ENCODE data around the gene BTBD6. TPM values are rescaled to one million over a fixed set of nuclear protein-coding genes. Genes with fewer than 3 reads are reported as not detected.

Gene BTBD6
- total and polyA plus RNA-seq, 9 of the 15 experiments (the other 6 are each of a cell fraction or from before 2014, with no cell fraction given), result not detected

DNA sequence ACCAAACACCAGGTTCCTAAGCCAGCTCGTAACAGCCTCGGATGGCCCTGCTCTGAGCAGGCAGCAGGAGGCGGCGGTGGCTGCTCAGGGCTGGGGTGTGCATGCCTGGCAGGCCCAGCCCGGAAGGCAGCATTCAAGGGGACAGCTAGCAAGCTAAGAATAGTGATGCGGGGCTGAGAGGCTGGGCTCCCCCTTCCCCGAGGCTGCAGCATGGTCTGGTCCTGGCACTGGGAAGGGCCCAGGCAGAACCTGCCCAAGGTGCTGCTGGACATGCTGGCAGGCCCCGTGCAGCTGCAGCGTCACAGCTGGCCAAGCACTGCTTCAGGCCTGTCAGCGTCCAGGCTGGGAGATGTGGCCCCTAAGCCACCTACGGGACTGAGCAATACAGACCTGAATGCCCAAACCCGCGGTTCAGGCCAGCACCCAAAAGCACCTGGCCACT is 40.9 kb upstream of the BTBD6 start (continued):
- no peak for TF ChIP-seq HDAC6 (IDR thresholded peaks at IDR 0.05; ENCODE audit: low read depth, low read length)
- TF ChIP-seq SRSF1 (IDR thresholded peaks at IDR 0.05; ENCODE audit: low read depth, low read length), result no peak
- no peak for TF ChIP-seq DNMT1 (IDR thresholded peaks at IDR 0.05)
- no peak for TF ChIP-seq KLF13 (tag; IDR thresholded peaks at IDR 0.05; ENCODE audit: borderline replicate concordance, low read depth)
- no peak for TF ChIP-seq MAFG (tag; conservative IDR thresholded peaks at IDR 0.05)
- no peak for TF ChIP-seq KDM4B (IDR thresholded peaks at IDR 0.05; ENCODE audit: borderline replicate concordance in 2 of 2, low read depth in 1 of 2)
- TF ChIP-seq, protein P1, sequence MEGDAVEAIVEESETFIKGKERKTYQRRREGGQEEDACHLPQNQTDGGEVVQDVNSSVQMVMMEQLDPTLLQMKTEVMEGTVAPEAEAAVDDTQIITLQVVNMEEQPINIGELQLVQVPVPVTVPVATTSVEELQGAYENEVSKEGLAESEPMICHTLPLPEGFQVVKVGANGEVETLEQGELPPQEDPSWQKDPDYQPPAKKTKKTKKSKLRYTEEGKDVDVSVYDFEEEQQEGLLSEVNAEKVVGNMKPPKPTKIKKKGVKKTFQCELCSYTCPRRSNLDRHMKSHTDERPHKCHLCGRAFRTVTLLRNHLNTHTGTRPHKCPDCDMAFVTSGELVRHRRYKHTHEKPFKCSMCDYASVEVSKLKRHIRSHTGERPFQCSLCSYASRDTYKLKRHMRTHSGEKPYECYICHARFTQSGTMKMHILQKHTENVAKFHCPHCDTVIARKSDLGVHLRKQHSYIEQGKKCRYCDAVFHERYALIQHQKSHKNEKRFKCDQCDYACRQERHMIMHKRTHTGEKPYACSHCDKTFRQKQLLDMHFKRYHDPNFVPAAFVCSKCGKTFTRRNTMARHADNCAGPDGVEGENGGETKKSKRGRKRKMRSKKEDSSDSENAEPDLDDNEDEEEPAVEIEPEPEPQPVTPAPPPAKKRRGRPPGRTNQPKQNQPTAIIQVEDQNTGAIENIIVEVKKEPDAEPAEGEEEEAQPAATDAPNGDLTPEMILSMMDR (IDR thresholded peaks at IDR 0.05 in 2 of 3, conservative IDR thresholded peaks at IDR 0.05 in 1 of 3; ENCODE audit: insufficient read depth in 2 of 3, low read depth in 1 of 3, low read length in 3 of 3), result peak in 1 of 3 experiments; percentile 12; a peak in 1 of 6 replicates
- no peak for TF ChIP-seq POU5F1 (IDR thresholded peaks at IDR 0.05; ENCODE audit: borderline replicate concordance, low read depth, low read length, partially characterized antibody)
- TF ChIP-seq, protein P2, sequence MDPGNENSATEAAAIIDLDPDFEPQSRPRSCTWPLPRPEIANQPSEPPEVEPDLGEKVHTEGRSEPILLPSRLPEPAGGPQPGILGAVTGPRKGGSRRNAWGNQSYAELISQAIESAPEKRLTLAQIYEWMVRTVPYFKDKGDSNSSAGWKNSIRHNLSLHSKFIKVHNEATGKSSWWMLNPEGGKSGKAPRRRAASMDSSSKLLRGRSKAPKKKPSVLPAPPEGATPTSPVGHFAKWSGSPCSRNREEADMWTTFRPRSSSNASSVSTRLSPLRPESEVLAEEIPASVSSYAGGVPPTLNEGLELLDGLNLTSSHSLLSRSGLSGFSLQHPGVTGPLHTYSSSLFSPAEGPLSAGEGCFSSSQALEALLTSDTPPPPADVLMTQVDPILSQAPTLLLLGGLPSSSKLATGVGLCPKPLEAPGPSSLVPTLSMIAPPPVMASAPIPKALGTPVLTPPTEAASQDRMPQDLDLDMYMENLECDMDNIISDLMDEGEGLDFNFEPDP (CRISPR knock-in tag; IDR thresholded peaks at IDR 0.05), result no peak
- TF ChIP-seq MCM2 (IDR thresholded peaks at IDR 0.05; ENCODE audit: low read depth), result no peak
- TF ChIP-seq, protein P3, sequence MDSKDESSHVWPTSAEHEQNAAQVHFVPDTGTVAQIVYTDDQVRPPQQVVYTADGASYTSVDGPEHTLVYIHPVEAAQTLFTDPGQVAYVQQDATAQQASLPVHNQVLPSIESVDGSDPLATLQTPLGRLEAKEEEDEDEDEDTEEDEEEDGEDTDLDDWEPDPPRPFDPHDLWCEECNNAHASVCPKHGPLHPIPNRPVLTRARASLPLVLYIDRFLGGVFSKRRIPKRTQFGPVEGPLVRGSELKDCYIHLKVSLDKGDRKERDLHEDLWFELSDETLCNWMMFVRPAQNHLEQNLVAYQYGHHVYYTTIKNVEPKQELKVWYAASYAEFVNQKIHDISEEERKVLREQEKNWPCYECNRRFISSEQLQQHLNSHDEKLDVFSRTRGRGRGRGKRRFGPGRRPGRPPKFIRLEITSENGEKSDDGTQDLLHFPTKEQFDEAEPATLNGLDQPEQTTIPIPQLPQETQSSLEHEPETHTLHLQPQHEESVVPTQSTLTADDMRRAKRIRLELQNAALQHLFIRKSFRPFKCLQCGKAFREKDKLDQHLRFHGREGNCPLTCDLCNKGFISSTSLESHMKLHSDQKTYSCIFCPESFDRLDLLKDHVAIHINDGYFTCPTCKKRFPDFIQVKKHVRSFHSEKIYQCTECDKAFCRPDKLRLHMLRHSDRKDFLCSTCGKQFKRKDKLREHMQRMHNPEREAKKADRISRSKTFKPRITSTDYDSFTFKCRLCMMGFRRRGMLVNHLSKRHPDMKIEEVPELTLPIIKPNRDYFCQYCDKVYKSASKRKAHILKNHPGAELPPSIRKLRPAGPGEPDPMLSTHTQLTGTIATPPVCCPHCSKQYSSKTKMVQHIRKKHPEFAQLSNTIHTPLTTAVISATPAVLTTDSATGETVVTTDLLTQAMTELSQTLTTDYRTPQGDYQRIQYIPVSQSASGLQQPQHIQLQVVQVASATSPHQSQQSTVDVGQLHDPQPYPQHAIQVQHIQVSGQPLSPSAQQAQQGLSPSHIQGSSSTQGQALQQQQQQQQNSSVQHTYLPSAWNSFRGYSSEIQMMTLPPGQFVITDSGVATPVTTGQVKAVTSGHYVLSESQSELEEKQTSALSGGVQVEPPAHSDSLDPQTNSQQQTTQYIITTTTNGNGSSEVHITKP (IDR thresholded peaks at IDR 0.05; ENCODE audit: partially characterized antibody), result peak; percentile 65
- no peak for TF ChIP-seq ZNF184 (CRISPR knock-in tag; IDR thresholded peaks at IDR 0.05)
- TF ChIP-seq ELF4 (CRISPR knock-in tag; IDR thresholded peaks at IDR 0.05), result no peak
- TF ChIP-seq, protein P4, sequence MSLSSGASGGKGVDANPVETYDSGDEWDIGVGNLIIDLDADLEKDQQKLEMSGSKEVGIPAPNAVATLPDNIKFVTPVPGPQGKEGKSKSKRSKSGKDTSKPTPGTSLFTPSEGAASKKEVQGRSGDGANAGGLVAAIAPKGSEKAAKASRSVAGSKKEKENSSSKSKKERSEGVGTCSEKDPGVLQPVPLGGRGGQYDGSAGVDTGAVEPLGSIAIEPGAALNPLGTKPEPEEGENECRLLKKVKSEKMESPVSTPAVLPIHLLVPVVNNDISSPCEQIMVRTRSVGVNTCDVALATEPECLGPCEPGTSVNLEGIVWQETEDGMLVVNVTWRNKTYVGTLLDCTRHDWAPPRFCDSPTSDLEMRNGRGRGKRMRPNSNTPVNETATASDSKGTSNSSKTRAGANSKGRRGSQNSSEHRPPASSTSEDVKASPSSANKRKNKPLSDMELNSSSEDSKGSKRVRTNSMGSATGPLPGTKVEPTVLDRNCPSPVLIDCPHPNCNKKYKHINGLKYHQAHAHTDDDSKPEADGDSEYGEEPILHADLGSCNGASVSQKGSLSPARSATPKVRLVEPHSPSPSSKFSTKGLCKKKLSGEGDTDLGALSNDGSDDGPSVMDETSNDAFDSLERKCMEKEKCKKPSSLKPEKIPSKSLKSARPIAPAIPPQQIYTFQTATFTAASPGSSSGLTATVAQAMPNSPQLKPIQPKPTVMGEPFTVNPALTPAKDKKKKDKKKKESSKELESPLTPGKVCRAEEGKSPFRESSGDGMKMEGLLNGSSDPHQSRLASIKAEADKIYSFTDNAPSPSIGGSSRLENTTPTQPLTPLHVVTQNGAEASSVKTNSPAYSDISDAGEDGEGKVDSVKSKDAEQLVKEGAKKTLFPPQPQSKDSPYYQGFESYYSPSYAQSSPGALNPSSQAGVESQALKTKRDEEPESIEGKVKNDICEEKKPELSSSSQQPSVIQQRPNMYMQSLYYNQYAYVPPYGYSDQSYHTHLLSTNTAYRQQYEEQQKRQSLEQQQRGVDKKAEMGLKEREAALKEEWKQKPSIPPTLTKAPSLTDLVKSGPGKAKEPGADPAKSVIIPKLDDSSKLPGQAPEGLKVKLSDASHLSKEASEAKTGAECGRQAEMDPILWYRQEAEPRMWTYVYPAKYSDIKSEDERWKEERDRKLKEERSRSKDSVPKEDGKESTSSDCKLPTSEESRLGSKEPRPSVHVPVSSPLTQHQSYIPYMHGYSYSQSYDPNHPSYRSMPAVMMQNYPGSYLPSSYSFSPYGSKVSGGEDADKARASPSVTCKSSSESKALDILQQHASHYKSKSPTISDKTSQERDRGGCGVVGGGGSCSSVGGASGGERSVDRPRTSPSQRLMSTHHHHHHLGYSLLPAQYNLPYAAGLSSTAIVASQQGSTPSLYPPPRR (CRISPR knock-in tag; IDR thresholded peaks at IDR 0.05; ENCODE audit: borderline replicate concordance), result no peak
- TF ChIP-seq JUN (IDR thresholded peaks at IDR 0.05; ENCODE audit: borderline replicate concordance, low read depth, low read length), result no peak
- no peak for TF ChIP-seq JUN (CRISPR knock-in tag; IDR thresholded peaks at IDR 0.05; ENCODE audit: borderline replicate concordance)
